BE2C (cell line): ENCODE results near the gene BTNL9. TPM values are rescaled to one million over a fixed set of nuclear protein-coding genes. Genes with fewer than 3 reads are reported as not detected.
"Not testable (repeated sequence)": the region's sequence is repeated elsewhere in the genome, so short reads cannot be mapped to it uniquely, and the experiment has no call there.

Source experiments
- DNase-seq: peaks from one replicate; pipeline ENCODE4 v3.0.0-alpha.2; 2020
- H3K27me3 ChIP-seq: fragments of 250-450 bp; sonication (Bioruptor Pico); 2 replicates; pipeline ENCODE4 v1.5.1; 2020; ENCODE audit warnings: mild to moderate bottlenecking
- H3K36me3 ChIP-seq: fragments of 250-450 bp; sonication (Bioruptor Pico); 2 replicates; pipeline ENCODE4 v1.5.1; 2020; ENCODE audit warnings: mild to moderate bottlenecking
- H3K4me1 ChIP-seq: fragments of 250-450 bp; sonication (Bioruptor Pico); 2 replicates; pipeline ENCODE4 v1.5.1; 2020
- H3K4me3 ChIP-seq: 2 replicates; pipeline ENCODE4 v1.5.1; 2011; ENCODE audit warnings: low read depth, low read length
- H3K9me3 ChIP-seq: fragments of 250-450 bp; sonication (Bioruptor Pico); 2 replicates; pipeline ENCODE4 v1.5.1; 2020
- polyA plus RNA-seq: library from polyadenylated mRNA; unstranded; fragments of >200 nt; gene quantifications from one replicate; pipeline ENCODE4 v1.2.1, GENCODE V29; 2012; ENCODE audit warnings: low read depth, missing spikeins; ENCODE audit not compliant: insufficient read length, insufficient read depth
- TF ChIP-seq, protein P1 (sequence below): IDR thresholded peaks from 2 replicates; pipeline ENCODE4 v1.5.1; 2012; ENCODE audit warnings: mild to moderate bottlenecking, low read depth, low read length

Gene BTNL9
- not detected for polyA plus RNA-seq

DNA sequence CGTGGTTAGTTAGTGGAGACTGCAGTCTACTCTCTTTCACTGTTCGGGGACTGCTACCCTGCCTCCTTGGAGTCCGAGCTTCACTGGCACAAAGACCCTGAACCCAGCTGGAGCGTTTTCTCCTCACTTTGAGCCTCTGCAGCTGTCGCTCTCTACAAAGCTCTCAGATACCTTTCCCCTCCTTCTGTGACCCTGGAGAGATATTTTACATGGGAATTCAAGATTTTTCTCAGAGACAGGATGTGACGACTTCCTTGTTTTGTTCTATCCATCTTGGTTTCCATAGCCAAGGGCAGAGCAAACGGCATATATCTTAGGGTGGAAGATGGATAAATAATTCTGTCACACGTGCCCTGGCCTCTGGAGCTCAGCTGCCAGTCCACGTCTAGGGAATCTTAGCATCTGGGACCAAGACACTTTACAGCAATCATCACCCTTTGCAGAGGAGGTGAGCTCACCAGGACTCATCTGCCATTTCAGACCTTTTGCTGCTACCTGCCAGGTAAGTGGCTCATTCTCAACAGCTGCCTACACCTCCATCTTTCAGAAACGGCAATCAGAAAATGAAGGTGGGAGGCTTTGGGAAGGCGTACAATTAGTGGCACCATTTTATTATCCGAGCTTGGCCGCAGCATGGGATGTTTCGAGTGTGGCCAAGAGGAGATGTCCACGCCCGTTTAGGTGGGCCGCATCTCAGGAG is at the start of gene BTNL9:
Gene BTNL9 (plus strand): TSS at position 336 of the 700 bp plus-strand sequence. CDS start 5,224 bp downstream, outside the sequence.
- Histone ChIP-seq H3K4me1 (no peaks in the 10 kb centered on the region), H3K4me3 (no peak within 1 kb of the TSS), H3K36me3 (no peaks in the 10 kb centered on the region), H3K27me3 (peaks cover 34% of the 10 kb centered on the region), H3K9me3 (no peaks in the 10 kb centered on the region)
- DNase-seq: no peak
- TF ChIP-seq, protein P1, sequence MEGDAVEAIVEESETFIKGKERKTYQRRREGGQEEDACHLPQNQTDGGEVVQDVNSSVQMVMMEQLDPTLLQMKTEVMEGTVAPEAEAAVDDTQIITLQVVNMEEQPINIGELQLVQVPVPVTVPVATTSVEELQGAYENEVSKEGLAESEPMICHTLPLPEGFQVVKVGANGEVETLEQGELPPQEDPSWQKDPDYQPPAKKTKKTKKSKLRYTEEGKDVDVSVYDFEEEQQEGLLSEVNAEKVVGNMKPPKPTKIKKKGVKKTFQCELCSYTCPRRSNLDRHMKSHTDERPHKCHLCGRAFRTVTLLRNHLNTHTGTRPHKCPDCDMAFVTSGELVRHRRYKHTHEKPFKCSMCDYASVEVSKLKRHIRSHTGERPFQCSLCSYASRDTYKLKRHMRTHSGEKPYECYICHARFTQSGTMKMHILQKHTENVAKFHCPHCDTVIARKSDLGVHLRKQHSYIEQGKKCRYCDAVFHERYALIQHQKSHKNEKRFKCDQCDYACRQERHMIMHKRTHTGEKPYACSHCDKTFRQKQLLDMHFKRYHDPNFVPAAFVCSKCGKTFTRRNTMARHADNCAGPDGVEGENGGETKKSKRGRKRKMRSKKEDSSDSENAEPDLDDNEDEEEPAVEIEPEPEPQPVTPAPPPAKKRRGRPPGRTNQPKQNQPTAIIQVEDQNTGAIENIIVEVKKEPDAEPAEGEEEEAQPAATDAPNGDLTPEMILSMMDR: no peak

DNA sequence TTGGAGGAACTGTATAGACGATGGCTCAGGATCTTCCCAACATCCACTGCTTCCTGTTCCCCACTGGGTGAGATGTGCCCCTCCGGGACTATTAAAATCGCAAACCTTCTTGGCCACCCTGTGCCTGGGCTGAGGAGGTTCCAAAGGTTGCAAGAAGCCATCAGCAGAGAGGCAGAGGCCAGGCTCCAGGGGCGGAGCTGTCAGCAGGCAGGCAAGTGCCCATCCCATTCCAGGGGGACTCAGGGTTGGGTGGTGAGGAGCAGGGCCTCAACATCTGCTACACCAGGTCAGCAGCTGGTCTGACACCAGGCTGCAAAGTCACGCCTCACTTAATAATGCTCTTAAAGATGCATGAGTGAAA is 49.2 kb upstream of the BTNL9 start:
- Histone ChIP-seq H3K4me1 (no peaks in the 10 kb centered on the region), H3K27me3 (no peaks in the 10 kb centered on the region), H3K36me3 (no peaks in the 10 kb centered on the region), H3K4me3 (no peak overlapping the region), H3K9me3 (no peaks in the 10 kb centered on the region)
- DNase-seq: no peak
- TF ChIP-seq, protein P1: no peak

DNA sequence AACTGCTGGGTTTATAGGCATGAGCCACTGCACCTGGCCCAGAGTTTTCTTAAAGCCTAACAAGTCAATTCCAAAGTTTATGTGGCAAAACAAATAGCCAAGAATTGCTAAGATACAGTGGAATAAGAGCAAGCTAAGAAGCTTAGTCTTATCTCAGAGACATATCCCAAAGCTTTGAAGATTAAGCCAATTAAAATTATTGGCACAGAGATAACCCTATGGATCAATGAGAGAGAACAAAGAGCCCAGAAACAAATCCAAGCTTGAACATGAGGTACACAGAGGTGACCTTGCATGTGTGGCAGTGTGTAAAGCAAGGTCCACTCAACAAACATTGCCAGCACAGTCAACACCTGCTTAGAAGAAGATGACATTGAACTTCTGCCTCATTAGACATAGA is 38.1 kb upstream of the BTNL9 start:
- Histone ChIP-seq H3K36me3 (no peaks in the 10 kb centered on the region), H3K4me3 (no peak overlapping the region), H3K4me1 (no peaks in the 10 kb centered on the region), H3K27me3 (no peaks in the 10 kb centered on the region), H3K9me3 (no peaks in the 10 kb centered on the region)
- TF ChIP-seq, protein P1: no peak
- no peak for DNase-seq

DNA sequence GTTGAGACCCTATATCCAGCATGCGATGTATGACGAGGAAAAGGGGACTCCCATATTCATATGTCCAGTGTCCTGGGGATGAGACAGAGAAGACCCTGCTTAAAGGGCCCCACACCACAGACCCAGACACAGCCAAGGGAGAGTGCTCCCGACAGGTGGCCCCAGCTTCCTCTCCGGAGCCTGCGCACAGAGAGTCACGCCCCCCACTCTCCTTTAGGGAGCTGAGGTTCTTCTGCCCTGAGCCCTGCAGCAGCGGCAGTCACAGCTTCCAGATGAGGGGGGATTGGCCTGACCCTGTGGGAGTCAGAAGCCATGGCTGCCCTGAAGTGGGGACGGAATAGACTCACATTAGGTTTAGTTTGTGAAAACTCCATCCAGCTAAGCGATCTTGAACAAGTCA is 34.3 kb upstream of the BTNL9 start:
- DNase-seq: no peak
- H3K27me3 ChIP-seq: no peaks in the 10 kb centered on the region
- H3K4me1 ChIP-seq: no peaks in the 10 kb centered on the region
- TF ChIP-seq, protein P1: no peak
- H3K9me3 ChIP-seq: no peaks in the 10 kb centered on the region
- H3K36me3 ChIP-seq: no peaks in the 10 kb centered on the region
- H3K4me3 ChIP-seq: no peak overlapping the region

DNA sequence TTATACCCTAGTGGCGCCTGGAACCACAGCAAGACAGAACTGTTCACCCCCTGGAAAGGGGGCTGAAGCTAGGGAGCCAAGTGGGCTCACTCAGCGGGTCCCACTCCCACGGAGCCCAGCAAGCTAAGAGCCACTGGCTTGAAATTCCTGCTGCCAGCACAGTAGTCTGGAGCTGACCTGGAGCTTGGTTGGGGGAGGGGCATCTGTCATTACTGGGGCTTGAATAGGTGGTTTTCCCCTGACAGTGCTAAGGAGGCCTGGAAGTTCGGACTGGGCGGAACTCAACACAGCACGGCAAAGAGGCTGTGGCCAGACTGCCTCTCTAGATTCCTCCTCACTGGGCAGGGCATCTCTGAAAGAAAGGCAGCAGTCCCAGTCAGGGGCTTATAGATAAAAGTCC is 31.9 kb upstream of the BTNL9 start:
- Histone ChIP-seq H3K4me1 (no peaks in the 10 kb centered on the region), H3K36me3 (no peaks in the 10 kb centered on the region), H3K27me3 (no peaks in the 10 kb centered on the region), H3K4me3 (no peak overlapping the region), H3K9me3 (no peaks in the 10 kb centered on the region)
- TF ChIP-seq, protein P1: no peak
- no peak for DNase-seq

DNA sequence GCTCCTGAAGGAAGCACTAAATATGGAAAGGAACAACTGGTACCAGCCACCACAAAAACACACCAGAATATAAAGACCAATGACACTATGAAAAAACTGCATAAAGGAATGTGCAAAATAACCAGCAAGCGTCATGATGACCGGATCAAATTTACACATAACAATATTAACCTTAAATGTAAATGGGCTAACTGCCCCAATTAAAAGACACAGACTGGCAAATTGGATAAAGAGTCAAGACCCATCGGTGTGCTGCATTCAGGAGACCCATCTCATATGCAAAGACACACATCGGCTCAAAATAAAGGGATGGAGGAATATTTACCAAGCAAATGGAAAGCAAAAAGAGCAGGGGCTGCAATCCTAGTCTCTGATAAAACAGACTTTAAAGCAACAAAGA is 30.0 kb upstream of the BTNL9 start:
- DNase-seq, H3K9me3 ChIP-seq, H3K4me3 ChIP-seq, H3K4me1 ChIP-seq, H3K27me3 ChIP-seq, H3K36me3 ChIP-seq: not testable (repeated sequence)

DNA sequence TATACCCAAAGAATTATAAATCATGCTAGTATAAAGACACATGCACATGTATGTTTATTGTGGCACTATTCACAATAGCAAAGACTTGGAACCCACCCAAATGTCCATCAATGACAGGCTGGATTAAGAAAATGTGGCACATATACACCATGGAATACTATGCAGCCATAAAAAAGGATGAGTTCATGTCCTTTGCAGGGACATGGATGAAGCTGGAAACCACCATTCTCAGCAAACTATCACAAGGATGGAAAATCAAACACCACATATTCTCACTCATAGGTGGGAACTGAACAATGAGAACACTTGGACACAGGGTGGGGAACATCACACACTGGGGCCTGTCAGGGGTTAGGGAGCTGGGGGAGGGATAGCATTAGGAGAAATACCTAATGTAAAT is 25.4 kb upstream of the BTNL9 start:
- H3K4me1 ChIP-seq, H3K27me3 ChIP-seq, H3K9me3 ChIP-seq, DNase-seq, H3K36me3 ChIP-seq, H3K4me3 ChIP-seq: not testable (repeated sequence)

DNA sequence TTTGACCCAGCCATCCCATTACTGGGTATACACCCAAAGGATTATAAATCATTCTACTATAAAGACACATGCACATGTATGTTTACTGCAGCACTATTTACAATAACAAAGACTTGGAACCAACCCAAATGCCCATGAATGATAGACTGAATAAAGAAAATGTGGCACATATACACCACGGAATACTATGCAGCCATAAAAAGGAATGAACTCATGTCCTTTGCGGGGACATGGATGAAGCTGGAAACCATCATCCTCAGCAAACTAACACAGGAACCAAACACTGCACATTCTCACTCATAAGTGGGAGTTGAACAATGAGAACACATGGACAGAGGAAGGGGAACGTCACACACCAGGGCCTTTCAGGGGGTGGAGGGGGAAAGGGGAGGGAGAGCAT is 22.6 kb upstream of the BTNL9 start:
- not testable (repeated sequence) for DNase-seq

More for the DNA sequence above, 22.6 kb upstream of the BTNL9 start:
- H3K27me3 ChIP-seq, H3K36me3 ChIP-seq, H3K4me1 ChIP-seq, H3K4me3 ChIP-seq, H3K9me3 ChIP-seq: not testable (repeated sequence)
